HepG2 (cell line): ENCODE measurements around the gene LRRC8D. TPM values are rescaled to one million over a fixed set of nuclear protein-coding genes. Genes with fewer than 3 reads are reported as not detected.

Experiments
- ATAC-seq: fragments of 200-7000 bp; cut with Tn5 transposase; 3 replicates; pipeline ENCODE4 v1.9.1; 2020; ENCODE audit warnings: mild to moderate bottlenecking, moderate library complexity
- BruUV-seq: library from RNA; stranded (reverse); fragments of 400-500 nt; replicated peaks from 2 replicates; lab custom pipeline; 2021; lab: Mats Ljungman, UMichigan
- CTCF ChIA-PET: fragments of 300-600 bp; formaldehyde crosslinking; extraction: SDS; loops from one replicate; lab custom pipeline; 2021; ENCODE audit warnings: low total read pairs, inconsistent platforms, low intra/inter-chr PET ratio; lab: Yijun Ruan, JAX
- POLR2A ChIA-PET: fragments of 350-600 bp; sonication (Branson Sonifier 250); formaldehyde crosslinking; loops from one replicate; lab custom pipeline; 2020; ENCODE audit warnings: antibody characterized with exemption, inconsistent platforms; lab: Yijun Ruan, JAX
- DNase-seq: peaks from one replicate; pipeline ENCODE4 v3.0.0-alpha.2; 2015; ENCODE audit warnings: low spot score
- FAIRE-seq: peaks from 3 replicates; lab custom pipeline; 2011; peaks lifted over from hg19 to GRCh38; lab: Jason Lieb, UNC
- H2AFZ ChIP-seq: one replicate; pipeline ENCODE4 v1.6.1; 2011; ENCODE audit warnings: low read length, inconsistent platforms
- H3K27ac ChIP-seq: fragments of 300-600 bp; 3 replicates; pipeline ENCODE4 v1.8.0; 2011; ENCODE audit warnings: mixed run types, mild to moderate bottlenecking, mixed read lengths, low read length, inconsistent platforms; ENCODE audit not compliant: insufficient read depth; ENCODE audit errors: extremely low read length
- H3K27me3 ChIP-seq, 2 experiments: fragments of 200-600 bp in 1 of 2; 2 replicates in 1 of 2; 3 replicates in 1 of 2; pipeline versions ENCODE4 v1.6.0 to v1.8.0; 2011; ENCODE audit warnings: low read length in 2 of 2, mild to moderate bottlenecking in 2 of 2, moderate library complexity in 2 of 2, inconsistent platforms in 1 of 2; ENCODE audit not compliant: insufficient read depth in 2 of 2, control insufficient read depth in 1 of 2
- H3K36me3 ChIP-seq, 2 experiments: fragments of 200-600 bp in 1 of 2; replicated peaks in 1 of 2; 2 replicates in 1 of 2; 3 replicates in 1 of 2; pipeline versions ENCODE4 v1.5.1 to v1.8.0; 2011; ENCODE audit warnings: low read length in 2 of 2, inconsistent platforms in 1 of 2; ENCODE audit not compliant: insufficient read depth in 2 of 2, control insufficient read depth in 1 of 2
- H3K4me1 ChIP-seq: 2 replicates; pipeline ENCODE4 v1.5.1; 2012; ENCODE audit warnings: low read length, inconsistent platforms; ENCODE audit not compliant: insufficient read depth
- H3K4me2 ChIP-seq: 2 replicates; pipeline ENCODE4 v1.6.0; 2011; ENCODE audit warnings: low read depth, low read length, inconsistent platforms
- H3K4me3 ChIP-seq, 3 experiments: fragments of 200-600 bp in 1 of 3; sonication (generic), shearing (Covaris generic) in 1 of 3; replicated peaks in 1 of 3; 2 replicates each; pipeline ENCODE4 v1.5.1; 2011 to 2016; ENCODE audit warnings: low read length in 3 of 3, inconsistent platforms in 2 of 3, low read depth in 2 of 3, mild to moderate bottlenecking in 2 of 3, control low read depth in 1 of 3, mixed read lengths in 1 of 3; ENCODE audit not compliant: insufficient read depth in 1 of 3
- H3K79me2 ChIP-seq: one replicate; pipeline ENCODE4 v1.6.1; 2011; ENCODE audit warnings: low read length, inconsistent platforms; ENCODE audit not compliant: insufficient read depth
- H3K9ac ChIP-seq: 2 replicates; pipeline ENCODE4 v1.6.0; 2011; ENCODE audit warnings: mild to moderate bottlenecking, low read depth, low read length, inconsistent platforms; ENCODE audit not compliant: insufficient read depth
- H3K9me3 ChIP-seq: 2 replicates; pipeline ENCODE4 v1.5.1; 2012; ENCODE audit warnings: mild to moderate bottlenecking, low read length
- H4K20me1 ChIP-seq: 2 replicates; pipeline ENCODE4 v1.6.0; 2011; ENCODE audit warnings: inconsistent platforms, mild to moderate bottlenecking, low read length, moderate library complexity; ENCODE audit not compliant: insufficient read depth
- AKAP8 ChIP-seq: sonication (generic); formaldehyde crosslinking; IDR thresholded peaks from 2 replicates; pipeline ENCODE4 v1.5.1; 2020; ENCODE audit warnings: mild to moderate bottlenecking, missing genetic modification reagents
- BORCS8-MEF2B ChIP-seq: sonication (generic); formaldehyde crosslinking; IDR thresholded peaks from 2 replicates; pipeline ENCODE4 v1.8.0; 2022; ENCODE audit warnings: mild to moderate bottlenecking, missing genetic modification reagents
- GABPA ChIP-seq, 2 experiments: IDR thresholded peaks; 2 replicates each; pipeline ENCODE4 v1.6.1; 2011 to 2016; ENCODE audit warnings: low read depth in 2 of 2, low read length in 1 of 2, missing biosample characterization in 1 of 2, missing genetic modification characterization in 1 of 2
- MYNN ChIP-seq: sonication (generic); formaldehyde crosslinking; IDR thresholded peaks from 2 replicates; pipeline ENCODE4 v1.4.0; 2020; ENCODE audit warnings: mild to moderate bottlenecking, low read depth, missing genetic modification reagents
- NFKBIZ ChIP-seq: IDR thresholded peaks from 2 replicates; pipeline ENCODE4 v1.6.1; 2018; ENCODE audit warnings: missing genetic modification reagents, missing compliant biosample characterization
- ZFY ChIP-seq: sonication (generic); formaldehyde crosslinking; IDR thresholded peaks from 2 replicates; pipeline ENCODE4 v1.4.0; 2020; ENCODE audit warnings: missing genetic modification reagents
- ZNF160 ChIP-seq: sonication (generic); formaldehyde crosslinking; IDR thresholded peaks from 2 replicates; pipeline ENCODE4 v1.8.0; 2022; ENCODE audit warnings: mild to moderate bottlenecking, inconsistent platforms, missing genetic modification reagents
- ZNF20 ChIP-seq: sonication (generic); formaldehyde crosslinking; IDR thresholded peaks from 2 replicates; pipeline ENCODE4 v1.4.0; 2020; ENCODE audit warnings: mild to moderate bottlenecking, moderate library complexity, missing genetic modification reagents
- WGBS: methylation state at CpG from one replicate; pipeline ENCODE4 v1.1.6; 2017; ENCODE audit warnings: low lambda C conversion rate; 5-methylcytosine and 5-hydroxymethylcytosine counted together
- in situ Hi-C: cut with HindIII; loops from 2 replicates; pipeline ENCODE4 v1.10.0; 2017; ENCODE audit warnings: low pct_unique_long_range_greater_than_20kb; ENCODE audit not compliant: extremely low pct_ligation_motif_present
- intact Hi-C: fragments of 100-400 bp; cut with micrococcal nuclease; formaldehyde crosslinking; loops from one replicate; pipeline ENCODE4 v1.10.0; 2022; ENCODE audit not compliant: unreplicated experiment
- polyA plus RNA-seq, 8 experiments: library from polyadenylated mRNA; depleted of rRNA in 3 of 8; stranded (reverse) in 7 of 8; unstranded in 1 of 8; fragments of >200 nt; fragmentation: Illumina TruSeq in 4 of 8; extraction: Trizol in 4 of 8; gene quantifications; 2 replicates each; pipeline versions ENCODE4 v1.2.1 to v1.2.3, GENCODE V29; 2011 to 2016; ENCODE audit warnings: low read depth in 4 of 8, missing spikeins in 1 of 8, mixed read lengths in 1 of 8; ENCODE audit not compliant: insufficient read depth in 1 of 8
- total RNA-seq, 5 experiments: library from RNA; depleted of rRNA; stranded (reverse); fragments of >200 nt; fragmentation: Illumina TruSeq; extraction: Trizol; gene quantifications; 2 replicates each; pipeline ENCODE4 v1.2.3, GENCODE V29; 2016; ENCODE audit warnings: low read depth in 1 of 5
- TF ChIP-seq, protein P1 (sequence below): sonication (generic); formaldehyde crosslinking; IDR thresholded peaks from 2 replicates; pipeline ENCODE4 v1.4.0; 2020; ENCODE audit warnings: low read depth, missing genetic modification reagents
- TF ChIP-seq, protein P2 (sequence below): sonication (generic); formaldehyde crosslinking; IDR thresholded peaks from 2 replicates; pipeline ENCODE4 v1.8.0; 2022; ENCODE audit warnings: mild to moderate bottlenecking, missing genetic modification reagents, moderate library complexity
- TF ChIP-seq, protein P3 (sequence below): IDR thresholded peaks from 2 replicates; pipeline ENCODE4 v1.6.1; 2016; ENCODE audit warnings: mild to moderate bottlenecking

LRRC8D gene
- total and polyA plus RNA-seq, 2 of the 13 experiments (the other 11 are each of a cell fraction or from before 2014, with no cell fraction given): 29.9 to 45.5 TPM

DNA sequence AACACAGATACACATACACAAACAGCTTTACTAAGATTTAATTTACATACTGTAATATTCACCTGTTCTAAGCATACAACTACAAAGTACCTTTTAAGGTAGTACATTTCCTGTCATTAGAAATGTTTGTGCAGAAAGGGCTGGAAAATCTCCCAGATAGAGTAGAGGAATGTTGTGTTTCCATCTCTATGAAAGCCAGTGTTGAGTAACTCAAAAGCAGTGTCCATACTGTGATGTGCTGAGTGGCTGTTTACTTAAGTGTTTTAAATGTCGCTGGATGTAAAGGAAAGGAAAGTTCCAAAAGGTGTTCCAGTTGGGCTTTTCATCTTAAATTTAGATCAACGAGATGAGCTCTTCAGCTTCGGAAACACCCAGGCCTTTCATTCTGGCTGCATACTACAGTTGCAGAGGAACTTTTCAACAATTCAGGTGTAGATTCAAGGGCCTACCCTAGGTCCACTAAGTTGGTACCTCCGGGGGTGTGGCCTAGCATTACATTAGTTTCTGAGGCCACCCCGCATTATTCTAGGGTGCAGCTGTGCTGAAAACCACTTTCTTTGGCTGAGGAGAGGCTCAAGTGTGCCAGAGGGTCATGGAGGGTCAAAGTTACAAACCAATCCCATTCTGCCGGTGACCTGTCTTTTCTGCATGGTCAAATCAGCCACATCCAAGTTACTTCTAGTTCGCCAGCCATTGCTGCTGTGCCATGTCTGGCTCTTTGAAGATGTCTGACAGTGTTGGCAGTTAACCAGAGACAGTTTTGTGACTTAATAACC, 78.1 kb downstream of the LRRC8D start (continued):
- TF ChIP-seq, protein P1, sequence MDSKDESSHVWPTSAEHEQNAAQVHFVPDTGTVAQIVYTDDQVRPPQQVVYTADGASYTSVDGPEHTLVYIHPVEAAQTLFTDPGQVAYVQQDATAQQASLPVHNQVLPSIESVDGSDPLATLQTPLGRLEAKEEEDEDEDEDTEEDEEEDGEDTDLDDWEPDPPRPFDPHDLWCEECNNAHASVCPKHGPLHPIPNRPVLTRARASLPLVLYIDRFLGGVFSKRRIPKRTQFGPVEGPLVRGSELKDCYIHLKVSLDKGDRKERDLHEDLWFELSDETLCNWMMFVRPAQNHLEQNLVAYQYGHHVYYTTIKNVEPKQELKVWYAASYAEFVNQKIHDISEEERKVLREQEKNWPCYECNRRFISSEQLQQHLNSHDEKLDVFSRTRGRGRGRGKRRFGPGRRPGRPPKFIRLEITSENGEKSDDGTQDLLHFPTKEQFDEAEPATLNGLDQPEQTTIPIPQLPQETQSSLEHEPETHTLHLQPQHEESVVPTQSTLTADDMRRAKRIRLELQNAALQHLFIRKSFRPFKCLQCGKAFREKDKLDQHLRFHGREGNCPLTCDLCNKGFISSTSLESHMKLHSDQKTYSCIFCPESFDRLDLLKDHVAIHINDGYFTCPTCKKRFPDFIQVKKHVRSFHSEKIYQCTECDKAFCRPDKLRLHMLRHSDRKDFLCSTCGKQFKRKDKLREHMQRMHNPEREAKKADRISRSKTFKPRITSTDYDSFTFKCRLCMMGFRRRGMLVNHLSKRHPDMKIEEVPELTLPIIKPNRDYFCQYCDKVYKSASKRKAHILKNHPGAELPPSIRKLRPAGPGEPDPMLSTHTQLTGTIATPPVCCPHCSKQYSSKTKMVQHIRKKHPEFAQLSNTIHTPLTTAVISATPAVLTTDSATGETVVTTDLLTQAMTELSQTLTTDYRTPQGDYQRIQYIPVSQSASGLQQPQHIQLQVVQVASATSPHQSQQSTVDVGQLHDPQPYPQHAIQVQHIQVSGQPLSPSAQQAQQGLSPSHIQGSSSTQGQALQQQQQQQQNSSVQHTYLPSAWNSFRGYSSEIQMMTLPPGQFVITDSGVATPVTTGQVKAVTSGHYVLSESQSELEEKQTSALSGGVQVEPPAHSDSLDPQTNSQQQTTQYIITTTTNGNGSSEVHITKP (CRISPR knock-in tag): 0 out of 2 replicates have a peak, but pooled peaks have one; percentile 63

DNA sequence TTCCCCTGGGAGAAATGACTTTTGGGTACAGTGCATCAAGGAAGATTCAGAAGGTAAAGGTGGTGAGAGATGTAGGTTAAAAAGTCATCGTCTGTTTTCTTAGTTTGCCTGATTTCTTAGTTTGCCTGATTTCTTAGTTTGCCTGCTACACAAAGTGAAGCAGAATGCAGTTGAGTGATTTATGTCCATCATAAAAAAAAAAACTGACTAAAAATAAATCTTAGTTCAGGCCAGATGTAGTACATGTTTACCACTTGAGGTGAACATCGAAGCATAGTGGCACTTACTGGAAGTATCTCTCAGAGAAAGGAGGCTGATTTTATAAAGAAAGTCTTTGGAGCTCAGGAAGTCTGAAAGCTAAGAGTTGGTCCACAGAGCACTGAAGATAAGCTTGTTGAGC, 79.5 kb downstream of the LRRC8D start:
- FAIRE-seq: no peak
- in situ Hi-C loops: no loop called here
- no peak for TF ChIP-seq AKAP8
- no peak for TF ChIP-seq NFKBIZ (CRISPR knock-in tag)
- TF ChIP-seq, protein P2, sequence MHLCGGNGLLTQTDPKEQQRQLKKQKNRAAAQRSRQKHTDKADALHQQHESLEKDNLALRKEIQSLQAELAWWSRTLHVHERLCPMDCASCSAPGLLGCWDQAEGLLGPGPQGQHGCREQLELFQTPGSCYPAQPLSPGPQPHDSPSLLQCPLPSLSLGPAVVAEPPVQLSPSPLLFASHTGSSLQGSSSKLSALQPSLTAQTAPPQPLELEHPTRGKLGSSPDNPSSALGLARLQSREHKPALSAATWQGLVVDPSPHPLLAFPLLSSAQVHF (CRISPR knock-in tag): no peak
- no peak for TF ChIP-seq ZFY (CRISPR knock-in tag)
- TF ChIP-seq, protein P1 (CRISPR knock-in tag): no peak
- TF ChIP-seq BORCS8-MEF2B (CRISPR knock-in tag): no peak
- TF ChIP-seq, protein P3, sequence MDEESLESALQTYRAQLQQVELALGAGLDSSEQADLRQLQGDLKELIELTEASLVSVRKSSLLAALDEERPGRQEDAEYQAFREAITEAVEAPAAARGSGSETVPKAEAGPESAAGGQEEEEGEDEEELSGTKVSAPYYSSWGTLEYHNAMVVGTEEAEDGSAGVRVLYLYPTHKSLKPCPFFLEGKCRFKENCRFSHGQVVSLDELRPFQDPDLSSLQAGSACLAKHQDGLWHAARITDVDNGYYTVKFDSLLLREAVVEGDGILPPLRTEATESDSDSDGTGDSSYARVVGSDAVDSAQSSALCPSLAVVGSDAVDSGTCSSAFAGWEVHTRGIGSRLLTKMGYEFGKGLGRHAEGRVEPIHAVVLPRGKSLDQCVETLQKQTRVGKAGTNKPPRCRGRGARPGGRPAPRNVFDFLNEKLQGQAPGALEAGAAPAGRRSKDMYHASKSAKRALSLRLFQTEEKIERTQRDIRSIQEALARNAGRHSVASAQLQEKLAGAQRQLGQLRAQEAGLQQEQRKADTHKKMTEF (CRISPR knock-in tag): no peak
- TF ChIP-seq GABPA (IDR thresholded peaks at IDR 0.05; ENCODE audit: low read depth, low read length): no peak
- no peak for TF ChIP-seq GABPA (CRISPR knock-in tag; IDR thresholded peaks at IDR 0.05; ENCODE audit: low read depth)
- TF ChIP-seq ZNF20 (CRISPR knock-in tag): no peak
- no peak for TF ChIP-seq MYNN (CRISPR knock-in tag)
- TF ChIP-seq ZNF160 (CRISPR knock-in tag): no peak

More for the DNA sequence above, 79.5 kb downstream of the LRRC8D start:
- Histone ChIP-seq H3K9me3 (no peaks in the 10 kb centered on the region), H3K36me3 (peaks cover 0 to 3% of the 10 kb centered on the region in 2 experiments; a peak in 1 of 5 replicates), H4K20me1 (no peaks in the 10 kb centered on the region), H3K9ac (no peak overlapping the region), H2AFZ (no peak overlapping the region), H3K4me1 (peaks cover 96% of the 10 kb centered on the region), H3K4me3 (no peak overlapping the region), H3K79me2 (peaks cover 33% of the 10 kb centered on the region), H3K27ac (peak overlapping the region; percentile 62), H3K4me2 (no peak overlapping the region), H3K27me3 (no peaks in the 10 kb centered on the region)
- BruUV-seq: no TSS peak
- POLR2A ChIA-PET: no interaction called here
- intact Hi-C loops: loop anchor here (10.0 kb wide), 1 partner anchor 84 kb away; no protein-coding TSS in a partner anchor
- 85% methylated on average over 2 of the region's 2 CpGs for WGBS
- CTCF ChIA-PET: no interaction called here
- ATAC-seq (no peak), DNase-seq (no peak)
